Endothelial cell of umbilical vein (primary cell): ENCODE measurements around the gene TENM4. TPM values are rescaled to one million over a fixed set of nuclear protein-coding genes. Genes with fewer than 3 reads are reported as not detected.

ENCODE experiments used
- BruUV-seq: library from RNA; stranded (reverse); fragments of 400-500 nt; replicated peaks from 2 replicates; lab custom pipeline; 2021; lab: Mats Ljungman, UMichigan
- CTCF ChIA-PET: fragments of 300-600, 350-600 bp; sonication (Branson Sonifier 250); formaldehyde crosslinking; loops from one replicate; lab custom pipeline; 2021; ENCODE audit warnings: antibody characterized with exemption, inconsistent platforms; lab: Charles Lee
- POLR2A ChIA-PET: fragments of 300-600, 350-600 bp; sonication (Branson Sonifier 250); formaldehyde crosslinking; loops from one replicate; lab custom pipeline; 2021; ENCODE audit warnings: antibody characterized with exemption, inconsistent platforms; lab: Charles Lee
- DNase-seq: peaks from one replicate; pipeline ENCODE4 v3.0.0-alpha.2; 2011; ENCODE audit warnings: low read depth, low spot score
- FAIRE-seq: peaks from 2 replicates; lab custom pipeline; 2011; peaks lifted over from hg19 to GRCh38; lab: Jason Lieb, UNC
- H2AFZ ChIP-seq: 2 replicates; pipeline ENCODE4 v1.6.0; 2012; ENCODE audit warnings: low read depth, low read length, control low read depth, inconsistent platforms
- H3K27ac ChIP-seq: 2 replicates; pipeline ENCODE4 v1.5.1; 2011; ENCODE audit warnings: low read depth, mild to moderate bottlenecking, control low read depth, low read length, moderate library complexity; ENCODE audit not compliant: insufficient read depth
- H3K27me3 ChIP-seq, 2 experiments: 2 replicates each; pipeline versions ENCODE4 v1.6.0 to v1.6.1; 2011; ENCODE audit warnings: low read length in 2 of 2, mixed read lengths in 1 of 2; ENCODE audit not compliant: control insufficient read depth in 2 of 2, insufficient read depth in 2 of 2
- H3K36me3 ChIP-seq, 2 experiments: 2 replicates in 1 of 2; 3 replicates in 1 of 2; pipeline ENCODE4 v1.5.1; 2011; ENCODE audit warnings: low read length in 2 of 2, mild to moderate bottlenecking in 1 of 2, moderate library complexity in 1 of 2; ENCODE audit not compliant: control insufficient read depth in 2 of 2, insufficient read depth in 2 of 2; ENCODE audit errors: extremely low read depth in 1 of 2
- H3K4me1 ChIP-seq: 3 replicates; pipeline ENCODE4 v1.5.1; 2011; ENCODE audit warnings: mild to moderate bottlenecking, low read length; ENCODE audit not compliant: control insufficient read depth, insufficient read depth; ENCODE audit errors: extremely low read depth
- H3K4me2 ChIP-seq: 2 replicates; pipeline ENCODE4 v1.6.1; 2011; ENCODE audit warnings: low read length, control low read depth, mixed read lengths; ENCODE audit not compliant: insufficient read depth
- H3K4me3 ChIP-seq, 3 experiments: fragments of 200-600 bp in 1 of 3; sonication (generic), shearing (Covaris generic) in 1 of 3; replicated peaks in 1 of 3; 2 replicates each; pipeline ENCODE4 v1.5.1; 2011 to 2016; ENCODE audit warnings: control low read depth in 3 of 3, low read length in 3 of 3, mild to moderate bottlenecking in 2 of 3, inconsistent platforms in 1 of 3, low read depth in 1 of 3, moderate library complexity in 1 of 3; ENCODE audit not compliant: insufficient read depth in 1 of 3
- H3K79me2 ChIP-seq: 2 replicates; pipeline ENCODE4 v1.6.0; 2012; ENCODE audit warnings: low read length, inconsistent platforms; ENCODE audit not compliant: control insufficient read depth, insufficient read depth
- H3K9ac ChIP-seq: replicated peaks from 2 replicates; pipeline ENCODE3; 2011; ENCODE audit warnings: low read length, control low read depth; ENCODE audit not compliant: insufficient read depth; ENCODE audit errors: extremely low read depth
- H3K9me1 ChIP-seq: replicated peaks from 3 replicates; pipeline ENCODE4 v1.6.0; 2011; ENCODE audit warnings: mild to moderate bottlenecking, low read length; ENCODE audit not compliant: control insufficient read depth, insufficient read depth; ENCODE audit errors: extremely low read depth
- H3K9me3 ChIP-seq: replicated peaks from 2 replicates; pipeline ENCODE4 v1.5.1; 2012; ENCODE audit warnings: low read length, inconsistent platforms; ENCODE audit not compliant: control insufficient read depth, insufficient read depth
- H4K20me1 ChIP-seq: replicated peaks from 2 replicates; pipeline ENCODE3; 2011; ENCODE audit warnings: mild to moderate bottlenecking, low read length; ENCODE audit not compliant: control insufficient read depth, insufficient read depth; ENCODE audit errors: extremely low read depth
- CTCF ChIP-seq, 2 donors: IDR thresholded peaks; 1 replicate in 1 of 2; 2 replicates in 1 of 2; pipeline ENCODE4 v1.5.1; 2011; ENCODE audit warnings: low read length in 2 of 2, mild to moderate bottlenecking in 2 of 2, moderate library complexity in 2 of 2, control low read depth in 1 of 2, inconsistent platforms in 1 of 2, low read depth in 1 of 2; ENCODE audit not compliant: insufficient read depth in 1 of 2; ENCODE audit errors: extremely low read depth in 1 of 2
- EZH2 ChIP-seq: IDR thresholded peaks from 2 replicates; pipeline ENCODE4 v1.6.1; 2012; ENCODE audit warnings: borderline replicate concordance, low read depth, mild to moderate bottlenecking, moderate library complexity, low read length, inconsistent platforms; ENCODE audit not compliant: severe bottlenecking
- FOS ChIP-seq: IDR thresholded peaks from 2 replicates; pipeline ENCODE4 v1.6.1; 2011; ENCODE audit warnings: mild to moderate bottlenecking, low read length, moderate library complexity, borderline replicate concordance; ENCODE audit not compliant: insufficient read depth
- GATA2 ChIP-seq: IDR thresholded peaks from 2 replicates; pipeline ENCODE4 v1.7.0; 2011; ENCODE audit warnings: low read depth, mild to moderate bottlenecking, moderate library complexity, mixed read lengths, low read length; ENCODE audit not compliant: insufficient read length, insufficient read depth
- JUN ChIP-seq: IDR thresholded peaks from 2 replicates; pipeline ENCODE4 v1.6.1; 2011; ENCODE audit warnings: borderline replicate concordance, low read depth; ENCODE audit not compliant: insufficient read length, insufficient read depth
- MAX ChIP-seq: IDR thresholded peaks from 2 replicates; pipeline ENCODE4 v1.6.1; 2011; ENCODE audit not compliant: insufficient read depth, insufficient read length
- MYC ChIP-seq: IDR thresholded peaks from one replicate; pipeline ENCODE4 v1.6.1; 2011; ENCODE audit warnings: mild to moderate bottlenecking, low read depth, low read length
- POLR2A ChIP-seq: IDR thresholded peaks from 2 replicates; pipeline ENCODE4 v1.6.1; 2012; ENCODE audit warnings: low read depth, mild to moderate bottlenecking, control low read depth, low read length
- POLR2AphosphoS5 ChIP-seq: IDR thresholded peaks from 2 replicates; pipeline ENCODE4 v1.6.1; 2012; ENCODE audit warnings: low read depth, mild to moderate bottlenecking, control low read depth, low read length, moderate library complexity; ENCODE audit not compliant: insufficient read depth
- dilution Hi-C: fragments of 300-500 bp; cut with MboI; formaldehyde crosslinking; loops from one replicate; pipeline ENCODE4 v1.15.0; 2019; ENCODE audit warnings: low sequenced_read_pairs; ENCODE audit not compliant: extremely low pct_ligation_motif_present
- intact Hi-C: fragments of 100-400 bp; cut with micrococcal nuclease; formaldehyde crosslinking; loops from one replicate; pipeline ENCODE4 v1.10.0; 2022
- polyA plus RNA-seq, 4 experiments: library from polyadenylated mRNA; depleted of rRNA in 3 of 4; stranded (reverse) in 3 of 4; unstranded in 1 of 4; fragments of >200 nt; gene quantifications; 2 replicates each; pipeline versions ENCODE4 v1.2.1 to v1.2.3, GENCODE V29; 2011 to 2012; ENCODE audit warnings: missing spikeins in 1 of 4
- total RNA-seq: library from RNA; stranded (reverse); gene quantifications from 2 replicates; pipeline ENCODE4 v1.2.3, GENCODE V29; 2021

TENM4 gene
- total and polyA plus RNA-seq, 2 donors (not counting 3 experiments of a cell fraction or from before 2014, with no cell fraction given), result 0.06 to 0.27 TPM

GRCh38 chr11:79060081-79060953, 380.5 kb downstream of the TENM4 start:
- Histone ChIP-seq H3K4me3 (no peak overlapping the region), H3K4me2 (no peak overlapping the region), H3K79me2 (no peaks in the 10 kb centered on the region), H4K20me1 (no peaks in the 10 kb centered on the region), H3K4me1 (no peaks in the 10 kb centered on the region), H3K36me3 (no peaks in the 10 kb centered on the region), H3K9me3 (no peaks in the 10 kb centered on the region), H3K27me3 (peaks cover 0 to 2% of the 10 kb centered on the region in 2 experiments), H3K27ac (no peak overlapping the region), H3K9me1 (no peaks in the 10 kb centered on the region), H2AFZ (no peak overlapping the region), H3K9ac (no peak overlapping the region)
- intact Hi-C loops (loop anchor here (5.0 kb wide), 1 partner anchor 432 kb away; no protein-coding TSS in a partner anchor), dilution Hi-C loops (no loop called here)
- no peak for FAIRE-seq
- DNase-seq, result no peak
- ChIA-PET POLR2A (no interaction called here), CTCF (interaction anchor here (0.7 to 5.9 kb wide), 5 partner anchors 15 to 415 kb away, joined by 3 to 115 read pairs (median 4); no protein-coding TSS in a partner anchor)
- BruUV-seq, result no TSS peak
- no peak for TF ChIP-seq POLR2A
- TF ChIP-seq MYC, result no peak
- no peak for TF ChIP-seq EZH2
- TF ChIP-seq JUN, result no peak
- TF ChIP-seq GATA2, result no peak
- no peak for TF ChIP-seq FOS
- no peak for TF ChIP-seq MAX
- TF ChIP-seq POLR2AphosphoS5, result no peak
- no peak for TF ChIP-seq CTCF (IDR thresholded peaks at IDR 0.05; ENCODE audit: extremely low read depth in 1 of 2, insufficient read depth in 1 of 2, low read depth in 1 of 2, low read length in 2 of 2)
